ENCODE data around the gene ZNF423.
A peak's percentile ranks its signal among the peaks of the same experiment; 100 is the strongest.

Gene ZNF423

DNA sequence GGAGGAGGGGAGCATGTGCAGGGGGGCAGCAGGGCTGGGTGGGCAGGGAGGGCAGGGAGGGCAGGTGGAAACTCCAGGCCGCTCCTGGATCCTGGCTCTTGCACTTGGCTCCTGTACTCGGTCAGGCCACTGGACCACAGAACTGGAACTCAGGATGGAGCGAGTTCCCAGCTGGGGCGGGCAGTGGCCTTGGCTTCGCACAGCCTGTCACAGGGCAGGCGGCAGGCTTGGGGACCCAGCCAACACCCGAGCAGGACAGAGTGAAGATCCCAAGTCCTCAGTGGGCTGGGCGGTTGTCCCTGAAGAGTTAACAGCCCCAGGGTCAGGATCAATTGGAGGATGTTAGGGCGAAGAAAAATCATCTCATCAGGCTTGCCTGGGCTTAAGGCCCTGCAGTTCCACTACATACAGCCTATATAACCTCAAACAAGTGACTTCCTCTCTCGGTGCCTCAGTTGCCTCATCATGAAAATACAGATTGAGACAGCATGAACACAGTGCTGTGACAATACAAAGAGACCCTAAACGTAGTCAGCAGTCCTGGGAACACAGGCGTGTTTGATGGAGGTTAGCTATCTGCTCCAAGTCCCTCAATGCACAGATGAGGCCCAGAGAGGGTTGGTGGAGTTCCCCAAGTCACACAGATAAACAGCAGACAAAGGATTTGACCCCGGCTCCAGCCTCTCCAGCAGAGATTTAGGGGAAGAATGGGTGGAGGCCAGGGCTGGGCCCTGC is 21.9 kb downstream of the ZNF423 start:
- DNase-seq = peak; percentile 68 to 92
- Histone ChIP-seq H3K4me1 (peaks cover 13 to 88% (median 68%) of the 10 kb centered on the region in 4 donors), H3K27me3 (peaks cover 0 to 6% of the 10 kb centered on the region in 2 donors), H3K4me3 (peak overlapping the region in 1 of 2 donors; percentile 6), H3K9me3 (no peaks in the 10 kb centered on the region), H3K36me3 (no peaks in the 10 kb centered on the region), H3K27ac (peak overlapping the region; percentile 80 to 83)
- TF ChIP-seq, protein P1, sequence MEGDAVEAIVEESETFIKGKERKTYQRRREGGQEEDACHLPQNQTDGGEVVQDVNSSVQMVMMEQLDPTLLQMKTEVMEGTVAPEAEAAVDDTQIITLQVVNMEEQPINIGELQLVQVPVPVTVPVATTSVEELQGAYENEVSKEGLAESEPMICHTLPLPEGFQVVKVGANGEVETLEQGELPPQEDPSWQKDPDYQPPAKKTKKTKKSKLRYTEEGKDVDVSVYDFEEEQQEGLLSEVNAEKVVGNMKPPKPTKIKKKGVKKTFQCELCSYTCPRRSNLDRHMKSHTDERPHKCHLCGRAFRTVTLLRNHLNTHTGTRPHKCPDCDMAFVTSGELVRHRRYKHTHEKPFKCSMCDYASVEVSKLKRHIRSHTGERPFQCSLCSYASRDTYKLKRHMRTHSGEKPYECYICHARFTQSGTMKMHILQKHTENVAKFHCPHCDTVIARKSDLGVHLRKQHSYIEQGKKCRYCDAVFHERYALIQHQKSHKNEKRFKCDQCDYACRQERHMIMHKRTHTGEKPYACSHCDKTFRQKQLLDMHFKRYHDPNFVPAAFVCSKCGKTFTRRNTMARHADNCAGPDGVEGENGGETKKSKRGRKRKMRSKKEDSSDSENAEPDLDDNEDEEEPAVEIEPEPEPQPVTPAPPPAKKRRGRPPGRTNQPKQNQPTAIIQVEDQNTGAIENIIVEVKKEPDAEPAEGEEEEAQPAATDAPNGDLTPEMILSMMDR (IDR thresholded peaks at IDR 0.05) = no peak
- intact Hi-C loops (cut with DNase I; ENCODE audit: low total_unique reads) = loop anchor here (2.0 to 5.0 kb wide), 2 partner anchors 21 to 47 kb away; no protein-coding TSS in a partner anchor

DNA sequence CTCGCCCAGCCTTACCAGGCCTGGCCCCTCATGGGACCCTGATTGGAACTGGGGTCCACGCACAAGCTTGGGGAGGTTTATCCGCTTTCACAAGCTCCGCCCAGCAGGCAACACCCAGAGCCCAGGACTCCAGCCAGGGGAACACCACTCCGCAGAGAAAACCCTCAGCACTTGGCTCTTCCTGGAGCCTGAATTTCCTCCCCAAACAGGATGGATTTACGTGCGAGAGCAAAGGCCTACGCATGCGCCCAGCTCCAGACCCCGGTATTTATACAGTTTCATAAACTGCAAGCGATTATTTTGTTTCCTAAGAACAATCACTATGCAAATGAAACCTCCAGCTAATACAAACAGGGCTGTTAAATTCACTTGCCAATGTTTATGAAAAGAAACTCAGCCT is 22.8 kb downstream of the ZNF423 start:
- H3K36me3 ChIP-seq = no peaks in the 10 kb centered on the region
- peak; percentile 77 to 88 for DNase-seq
- no peaks in the 10 kb centered on the region for H3K9me3 ChIP-seq
- peak overlapping the region; percentile 80 to 83 for H3K27ac ChIP-seq
- H3K27me3 ChIP-seq = no peaks in the 10 kb centered on the region
- intact Hi-C loops (cut with DNase I; ENCODE audit: low total_unique reads) = loop anchor here (5.0 kb wide), 1 partner anchor 46 kb away; no protein-coding TSS in a partner anchor
- H3K4me3 ChIP-seq = peak overlapping the region in 1 of 2 donors; percentile 12
- H3K4me1 ChIP-seq = peaks cover 13 to 89% (median 71%) of the 10 kb centered on the region in 4 donors
- TF ChIP-seq, protein P1 (IDR thresholded peaks at IDR 0.05) = no peak

DNA sequence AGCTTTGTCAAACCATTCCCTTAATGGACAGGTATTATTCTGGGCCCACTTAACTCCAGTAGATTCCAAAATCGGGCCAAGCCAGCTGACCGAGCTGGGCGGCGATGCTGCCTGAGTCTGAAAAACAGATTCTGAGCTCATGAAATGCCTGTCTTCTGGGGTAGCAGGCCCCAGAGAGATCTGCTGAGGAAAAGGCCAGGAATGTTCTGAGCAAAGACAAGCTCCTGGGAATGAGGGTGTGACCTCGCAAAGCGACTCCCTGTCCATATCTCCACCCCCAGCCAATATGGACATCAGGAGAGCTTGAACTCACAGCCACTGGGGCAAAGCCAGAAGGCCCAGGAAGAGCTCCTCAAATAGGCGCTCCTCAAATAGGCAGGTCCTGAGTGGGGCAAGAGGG is 23.7 kb downstream of the ZNF423 start:
- TF ChIP-seq, protein P1 (IDR thresholded peaks at IDR 0.05) = no peak
- Histone ChIP-seq H3K9me3 (no peaks in the 10 kb centered on the region), H3K36me3 (no peaks in the 10 kb centered on the region), H3K27me3 (no peaks in the 10 kb centered on the region), H3K4me3 (no peak overlapping the region), H3K4me1 (peaks cover 13 to 90% (median 76%) of the 10 kb centered on the region in 4 donors), H3K27ac (peak overlapping the region; percentile 80 to 83)
- intact Hi-C loops (cut with DNase I; ENCODE audit: low total_unique reads) = loop anchor here (5.0 kb wide), 1 partner anchor 45 kb away; no protein-coding TSS in a partner anchor
- peak; percentile 67 to 88 for DNase-seq

DNA sequence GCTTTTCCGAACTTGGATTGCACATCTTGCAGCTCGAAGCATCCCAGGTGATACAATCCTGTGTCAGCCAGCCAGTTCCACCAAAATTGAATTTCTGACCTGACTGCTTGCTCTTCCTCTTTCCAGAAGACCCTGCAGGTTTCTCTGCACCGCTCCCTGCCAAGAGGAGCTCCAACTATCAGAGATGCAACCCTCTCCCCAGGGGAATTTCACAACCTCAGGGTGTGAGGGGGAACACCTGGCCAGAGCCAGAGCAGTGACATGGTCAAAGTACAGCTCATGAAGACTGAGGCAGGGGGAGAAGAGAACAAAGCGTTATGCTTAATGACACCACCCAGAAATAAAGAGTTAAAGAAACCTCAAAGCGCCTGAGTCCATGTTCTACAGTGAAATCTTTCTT is 25.0 kb downstream of the ZNF423 start:
- intact Hi-C loops (cut with DNase I; ENCODE audit: low total_unique reads) = loop anchor here (5.0 kb wide), 1 partner anchor 44 kb away; no protein-coding TSS in a partner anchor
- H3K36me3 ChIP-seq = no peaks in the 10 kb centered on the region
- no peak overlapping the region for H3K4me3 ChIP-seq
- peak overlapping the region in 1 of 2 donors; percentile 80 for H3K27ac ChIP-seq
- H3K4me1 ChIP-seq = peaks cover 13 to 84% (median 67%) of the 10 kb centered on the region in 4 donors
- TF ChIP-seq, protein P1 (IDR thresholded peaks at IDR 0.05) = no peak
- no peaks in the 10 kb centered on the region for H3K9me3 ChIP-seq
- H3K27me3 ChIP-seq = no peaks in the 10 kb centered on the region
- DNase-seq = no peak

DNA sequence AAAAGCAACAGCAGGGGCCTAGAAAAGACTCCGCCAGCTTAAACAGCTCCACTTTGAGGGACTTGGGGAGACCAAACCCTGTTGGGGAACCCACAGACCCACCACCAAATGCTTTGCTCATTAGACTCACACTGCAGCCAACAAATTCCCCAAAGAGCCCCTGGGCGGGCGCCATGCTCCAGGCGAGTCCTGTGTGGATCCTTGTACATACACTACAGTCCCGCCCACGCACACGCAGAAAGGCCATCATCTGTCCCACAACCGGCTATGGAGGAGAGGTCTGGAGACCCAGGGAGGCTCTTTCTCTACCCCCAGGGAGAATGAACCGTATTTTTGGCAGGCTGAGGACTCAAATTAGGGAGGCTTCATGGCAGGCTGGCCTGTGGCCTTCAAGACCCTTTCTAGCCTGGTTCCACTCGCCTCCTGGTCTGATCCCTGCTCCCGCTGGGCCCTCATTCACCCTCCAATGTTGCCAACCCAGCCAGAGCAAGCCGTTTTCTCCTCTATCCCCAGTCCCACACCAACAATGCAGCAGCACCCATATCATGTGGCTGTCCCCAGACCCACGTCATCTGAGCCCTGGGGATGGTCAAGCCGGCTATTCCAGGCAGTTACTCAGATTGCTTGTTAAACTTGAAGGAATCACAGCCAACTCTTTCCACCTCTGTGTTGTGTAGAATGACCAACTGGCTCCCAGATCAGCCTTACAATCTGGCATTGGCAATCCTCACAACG is 27.2 kb downstream of the ZNF423 start:
- peaks cover 0 to 62% (median 45%) of the 10 kb centered on the region in 4 donors for H3K4me1 ChIP-seq
- DNase-seq = no peak
- no peaks in the 10 kb centered on the region for H3K9me3 ChIP-seq
- no peaks in the 10 kb centered on the region for H3K36me3 ChIP-seq
- intact Hi-C loops (cut with DNase I; ENCODE audit: low total_unique reads) = no loop called here
- no peaks in the 10 kb centered on the region for H3K27me3 ChIP-seq
- peak overlapping the region; percentile 52 to 77 for H3K27ac ChIP-seq
- TF ChIP-seq, protein P1 (IDR thresholded peaks at IDR 0.05) = no peak
- no peak overlapping the region for H3K4me3 ChIP-seq

Measured in tibial artery (tissue), 4 donors.